ENCODE results near the gene MYB.

The MYB gene

GRCh38 chr6:135188718-135189117 lies 7.6 kb downstream of the MYB start:
- H3K9me3 ChIP-seq (ENCODE audit: control insufficient read depth, insufficient read depth, low read depth, low read length): no peaks in the 10 kb centered on the region
- H3K4me3 ChIP-seq (ENCODE audit: low read depth, low read length): no peak overlapping the region
- peaks cover 3% of the 10 kb centered on the region for H3K4me1 ChIP-seq (ENCODE audit: control insufficient read depth, insufficient read depth, low read length)
- TF ChIP-seq ZNF132 (tag by site-specific recombination; IDR thresholded peaks at IDR 0.05; ENCODE audit: borderline replicate concordance) (no peak), ZNF558 (tag by site-specific recombination; IDR thresholded peaks at IDR 0.05) (no peak), ZNF302 (tag by site-specific recombination; IDR thresholded peaks at IDR 0.05; ENCODE audit: low read depth) (no peak), SALL2 (tag by site-specific recombination; IDR thresholded peaks at IDR 0.05; ENCODE audit: borderline replicate concordance) (no peak), MZF1 (tag by site-specific recombination; IDR thresholded peaks at IDR 0.05; ENCODE audit: borderline replicate concordance) (no peak), HOXC10 (CRISPR knock-in tag; IDR thresholded peaks at IDR 0.05) (no peak), ZNF2 (tag by site-specific recombination; IDR thresholded peaks at IDR 0.05) (no peak), ZNF324 (tag by site-specific recombination; IDR thresholded peaks at IDR 0.05) (no peak), BCL11A (tag by site-specific recombination; IDR thresholded peaks at IDR 0.05; ENCODE audit: low read depth) (no peak), ZNF785 (tag by site-specific recombination; IDR thresholded peaks at IDR 0.05) (no peak), PATZ1 (tag by site-specific recombination; IDR thresholded peaks at IDR 0.05) (no peak), ZNF624 (tag by site-specific recombination; IDR thresholded peaks at IDR 0.05) (no peak), ZNF843 (tag by site-specific recombination; IDR thresholded peaks at IDR 0.05) (no peak), ZNF26 (tag by site-specific recombination; IDR thresholded peaks at IDR 0.05) (no peak)
- peaks cover 0 to 8% of the 10 kb centered on the region in 2 experiments; a peak in 1 of 3 replicates for H3K36me3 ChIP-seq (ENCODE audit: control insufficient read depth in 2 of 2, insufficient read depth in 1 of 2, low read length in 2 of 2)
- POLR2A ChIA-PET: no interaction called here
- CTCF ChIA-PET: interaction anchor here (2.8 kb wide), 1 partner anchor 26 kb away, joined by 7 read pairs; no protein-coding TSS in a partner anchor
- no peak overlapping the region for H3K27ac ChIP-seq (ENCODE audit: extremely low read depth, low read depth, low read length)

- H3K4me1 ChIP-seq (ENCODE audit: control insufficient read depth, insufficient read depth, low read length): peaks cover 3% of the 10 kb centered on the region
- TF ChIP-seq KLF9 (tag by site-specific recombination; IDR thresholded peaks at IDR 0.05; ENCODE audit: low read depth) (no peak), GLIS2 (tag by site-specific recombination; IDR thresholded peaks at IDR 0.05) (no peak), YY1 (tag by site-specific recombination; IDR thresholded peaks at IDR 0.05) (no peak), SP7 (tag by site-specific recombination; IDR thresholded peaks at IDR 0.05) (no peak), ZNF558 (tag by site-specific recombination; IDR thresholded peaks at IDR 0.05) (no peak), CTCF (tag by site-specific recombination; IDR thresholded peaks at IDR 0.05) (no peak), ZNF133 (tag by site-specific recombination; IDR thresholded peaks at IDR 0.05) (no peak), ZNF548 (tag by site-specific recombination; IDR thresholded peaks at IDR 0.05) (no peak), ZNF211 (tag by site-specific recombination; IDR thresholded peaks at IDR 0.05; ENCODE audit: low read depth) (no peak), IKZF3 (tag by site-specific recombination; IDR thresholded peaks at IDR 0.05) (no peak), OVOL3 (tag by site-specific recombination; IDR thresholded peaks at IDR 0.05) (no peak), ZNF174 (tag by site-specific recombination; IDR thresholded peaks at IDR 0.05) (no peak), ZNF530 (tag by site-specific recombination; IDR thresholded peaks at IDR 0.05; ENCODE audit: low read depth) (no peak), ZBTB49 (tag by site-specific recombination; IDR thresholded peaks at IDR 0.05; ENCODE audit: low read depth) (no peak)
- TF ChIP-seq, protein P1, sequence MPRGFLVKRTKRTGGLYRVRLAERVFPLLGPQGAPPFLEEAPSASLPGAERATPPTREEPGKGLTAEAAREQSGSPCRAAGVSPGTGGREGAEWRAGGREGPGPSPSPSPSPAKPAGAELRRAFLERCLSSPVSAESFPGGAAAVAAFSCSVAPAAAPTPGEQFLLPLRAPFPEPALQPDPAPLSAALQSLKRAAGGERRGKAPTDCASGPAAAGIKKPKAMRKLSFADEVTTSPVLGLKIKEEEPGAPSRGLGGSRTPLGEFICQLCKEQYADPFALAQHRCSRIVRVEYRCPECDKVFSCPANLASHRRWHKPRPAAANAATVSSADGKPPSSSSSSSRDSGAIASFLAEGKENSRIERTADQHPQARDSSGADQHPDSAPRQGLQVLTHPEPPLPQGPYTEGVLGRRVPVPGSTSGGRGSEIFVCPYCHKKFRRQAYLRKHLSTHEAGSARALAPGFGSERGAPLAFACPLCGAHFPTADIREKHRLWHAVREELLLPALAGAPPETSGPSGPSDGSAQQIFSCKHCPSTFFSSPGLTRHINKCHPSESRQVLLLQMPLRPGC (tag by site-specific recombination; IDR thresholded peaks at IDR 0.05): no peak
Observed at GRCh38 chr6:135189344-135189743, 8.2 kb downstream of the MYB start.

More at GRCh38 chr6:135189344-135189743, 8.2 kb downstream of the MYB start:
- Histone ChIP-seq H3K4me3 (ENCODE audit: low read depth, low read length) (no peak overlapping the region), H3K36me3 (ENCODE audit: control insufficient read depth in 2 of 2, insufficient read depth in 1 of 2, low read length in 2 of 2) (peaks cover 0 to 14% of the 10 kb centered on the region in 2 experiments; a peak in 1 of 3 replicates), H3K9me3 (ENCODE audit: control insufficient read depth, insufficient read depth, low read depth, low read length) (no peaks in the 10 kb centered on the region), H3K27ac (ENCODE audit: extremely low read depth, low read depth, low read length) (no peak overlapping the region)
- CTCF ChIA-PET: interaction anchor here (0.5 to 2.8 kb wide), 4 partner anchors 24 to 103 kb away, joined by 3 to 7 read pairs (median 3); no protein-coding TSS in a partner anchor
- POLR2A ChIA-PET: no interaction called here

Data from HEK293 (cell line).